Astrocyte of the cerebellum (primary cell): ENCODE data around the gene ADSL.

Experiments
- DNase-seq: peaks from one replicate; pipeline ENCODE4 v3.0.0-alpha.2; 2011; ENCODE audit warnings: low read depth
- H3K4me3 ChIP-seq: 2 replicates; pipeline ENCODE4 v1.5.1; 2011; ENCODE audit warnings: mild to moderate bottlenecking, low read depth, low read length, moderate library complexity
- in situ Hi-C: cut with HindIII; loops from 2 replicates; pipeline ENCODE4 v1.10.0; 2017; ENCODE audit warnings: low sequenced_read_pairs
- TF ChIP-seq, protein P1 (sequence below): IDR thresholded peaks from 2 replicates; pipeline ENCODE4 v1.5.1; 2012; ENCODE audit warnings: low read length, low read depth, moderate library complexity, mild to moderate bottlenecking; ENCODE audit errors: missing control alignments

ADSL gene

DNA sequence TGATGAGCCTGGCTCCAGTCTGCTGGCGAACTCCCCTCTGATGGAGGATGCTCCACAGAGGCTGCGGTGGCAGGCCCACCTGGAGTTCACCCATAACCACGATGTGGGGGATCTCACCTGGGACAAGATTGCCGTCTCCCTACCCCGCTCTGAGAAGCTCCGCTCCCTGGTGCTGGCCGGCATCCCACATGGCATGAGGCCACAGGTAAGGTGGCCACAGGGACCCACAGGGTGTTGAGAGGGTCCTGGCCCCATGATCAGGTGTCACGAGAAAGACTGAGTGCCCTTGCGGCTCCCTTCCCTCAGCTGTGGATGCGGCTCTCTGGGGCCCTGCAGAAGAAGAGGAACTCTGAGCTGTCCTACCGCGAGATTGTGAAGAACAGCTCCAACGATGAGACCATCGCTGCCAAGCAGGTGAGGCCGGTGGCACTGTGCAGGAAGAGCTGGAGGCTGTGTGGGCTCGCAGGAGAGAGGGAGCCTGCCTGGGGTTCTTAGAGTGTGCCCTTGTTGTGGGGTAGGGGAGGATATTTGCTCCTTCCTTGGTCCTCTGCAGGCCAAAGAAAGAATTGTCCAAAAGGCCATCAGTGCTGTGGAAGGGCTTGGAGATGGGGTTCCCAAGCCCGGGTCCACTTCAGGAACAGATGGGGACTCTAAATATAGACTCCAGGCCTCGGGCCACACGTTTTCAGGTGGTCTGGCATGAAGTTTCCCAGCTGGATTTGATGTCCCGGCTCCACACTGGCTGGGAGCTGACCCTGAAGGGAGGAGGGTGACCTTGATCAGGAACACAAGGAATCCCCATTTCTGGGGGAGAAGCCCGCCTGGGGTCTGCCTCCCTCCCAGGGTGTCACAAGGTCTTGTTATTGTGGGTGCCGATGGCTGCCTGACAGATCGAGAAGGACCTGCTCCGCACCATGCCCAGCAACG lies 58.2 kb downstream of the ADSL start:
- in situ Hi-C loops: no loop called here
- DNase-seq: no peak
- TF ChIP-seq, protein P1, sequence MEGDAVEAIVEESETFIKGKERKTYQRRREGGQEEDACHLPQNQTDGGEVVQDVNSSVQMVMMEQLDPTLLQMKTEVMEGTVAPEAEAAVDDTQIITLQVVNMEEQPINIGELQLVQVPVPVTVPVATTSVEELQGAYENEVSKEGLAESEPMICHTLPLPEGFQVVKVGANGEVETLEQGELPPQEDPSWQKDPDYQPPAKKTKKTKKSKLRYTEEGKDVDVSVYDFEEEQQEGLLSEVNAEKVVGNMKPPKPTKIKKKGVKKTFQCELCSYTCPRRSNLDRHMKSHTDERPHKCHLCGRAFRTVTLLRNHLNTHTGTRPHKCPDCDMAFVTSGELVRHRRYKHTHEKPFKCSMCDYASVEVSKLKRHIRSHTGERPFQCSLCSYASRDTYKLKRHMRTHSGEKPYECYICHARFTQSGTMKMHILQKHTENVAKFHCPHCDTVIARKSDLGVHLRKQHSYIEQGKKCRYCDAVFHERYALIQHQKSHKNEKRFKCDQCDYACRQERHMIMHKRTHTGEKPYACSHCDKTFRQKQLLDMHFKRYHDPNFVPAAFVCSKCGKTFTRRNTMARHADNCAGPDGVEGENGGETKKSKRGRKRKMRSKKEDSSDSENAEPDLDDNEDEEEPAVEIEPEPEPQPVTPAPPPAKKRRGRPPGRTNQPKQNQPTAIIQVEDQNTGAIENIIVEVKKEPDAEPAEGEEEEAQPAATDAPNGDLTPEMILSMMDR: no peak
- H3K4me3 ChIP-seq: no peak overlapping the region

DNA sequence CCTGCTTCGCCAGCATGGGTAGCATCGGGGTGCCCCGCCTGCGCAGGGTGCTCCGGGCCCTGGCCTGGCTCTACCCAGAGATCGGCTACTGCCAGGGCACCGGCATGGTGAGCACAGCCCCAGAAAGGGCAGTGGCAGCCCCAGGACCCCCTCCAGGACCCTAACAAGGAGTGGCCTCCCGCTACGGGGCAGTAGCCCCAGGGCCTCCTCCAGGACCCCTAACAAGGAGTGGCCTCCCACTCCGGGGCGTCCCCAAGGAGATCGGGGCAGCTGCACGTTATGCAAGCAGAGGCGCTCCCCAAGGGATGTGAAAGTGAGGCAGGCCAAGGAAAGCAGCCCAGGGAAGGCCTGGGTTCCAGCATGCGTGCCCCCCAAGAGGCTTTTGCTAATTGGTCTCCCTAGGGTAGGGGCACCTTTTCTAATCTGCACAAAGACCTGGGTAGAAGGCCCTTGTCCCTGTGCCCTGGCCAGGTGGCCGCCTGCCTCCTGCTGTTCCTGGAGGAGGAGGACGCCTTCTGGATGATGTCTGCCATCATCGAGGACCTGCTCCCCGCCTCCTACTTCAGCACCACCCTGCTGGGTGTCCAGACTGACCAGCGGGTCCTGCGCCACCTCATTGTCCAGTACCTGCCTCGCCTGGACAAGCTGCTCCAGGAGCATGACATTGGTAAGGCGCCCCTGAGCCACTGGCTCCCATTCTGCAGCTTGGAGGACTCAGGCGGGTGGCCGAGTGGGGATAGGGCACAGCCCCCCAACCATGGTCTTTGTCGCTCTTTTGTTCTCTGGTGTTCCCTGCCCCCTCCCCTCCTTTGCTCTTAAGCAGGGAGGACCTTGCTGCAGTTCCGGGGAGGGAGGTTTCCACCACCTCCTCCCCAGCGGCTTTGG lies 59.1 kb downstream of the ADSL start:
- no peak overlapping the region for H3K4me3 ChIP-seq
- in situ Hi-C loops: no loop called here
- TF ChIP-seq, protein P1: no peak
- DNase-seq: no peak

DNA sequence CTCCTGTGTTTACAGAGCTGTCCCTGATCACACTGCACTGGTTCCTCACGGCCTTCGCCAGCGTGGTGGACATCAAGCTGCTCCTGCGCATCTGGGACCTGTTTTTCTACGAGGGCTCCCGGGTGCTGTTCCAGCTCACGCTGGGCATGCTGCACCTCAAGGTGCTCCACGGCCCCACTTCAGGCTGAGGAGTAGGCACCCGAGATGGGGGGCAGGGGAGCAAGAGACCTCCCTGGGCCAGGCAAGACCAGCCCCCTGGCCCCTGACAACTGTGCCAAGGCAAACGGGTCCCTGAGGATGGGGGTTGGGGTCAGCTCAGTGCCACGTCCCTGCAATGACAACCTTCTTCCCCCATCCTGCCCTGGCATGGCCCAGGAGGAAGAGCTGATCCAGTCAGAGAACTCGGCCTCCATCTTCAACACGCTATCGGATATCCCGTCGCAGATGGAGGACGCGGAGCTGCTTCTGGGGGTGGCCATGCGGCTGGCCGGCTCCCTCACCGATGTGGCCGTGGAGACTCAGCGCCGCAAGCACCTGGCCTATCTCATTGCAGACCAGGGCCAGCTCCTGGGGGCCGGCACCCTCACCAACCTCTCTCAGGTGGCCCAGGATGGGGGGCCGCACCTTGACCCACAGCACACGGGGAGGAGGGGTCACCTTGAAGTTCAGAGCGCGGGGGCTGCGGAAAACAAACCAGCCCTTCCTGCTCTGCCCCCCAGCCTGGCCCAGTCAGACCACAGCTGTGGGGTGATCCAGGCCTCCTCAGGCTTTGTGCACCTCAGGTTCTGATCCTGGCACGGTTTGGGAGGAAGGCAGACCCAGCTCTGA lies 60.0 kb downstream of the ADSL start:
- no peak for DNase-seq
- in situ Hi-C loops: no loop called here
- no peak overlapping the region for H3K4me3 ChIP-seq
- TF ChIP-seq, protein P1: no peak

DNA sequence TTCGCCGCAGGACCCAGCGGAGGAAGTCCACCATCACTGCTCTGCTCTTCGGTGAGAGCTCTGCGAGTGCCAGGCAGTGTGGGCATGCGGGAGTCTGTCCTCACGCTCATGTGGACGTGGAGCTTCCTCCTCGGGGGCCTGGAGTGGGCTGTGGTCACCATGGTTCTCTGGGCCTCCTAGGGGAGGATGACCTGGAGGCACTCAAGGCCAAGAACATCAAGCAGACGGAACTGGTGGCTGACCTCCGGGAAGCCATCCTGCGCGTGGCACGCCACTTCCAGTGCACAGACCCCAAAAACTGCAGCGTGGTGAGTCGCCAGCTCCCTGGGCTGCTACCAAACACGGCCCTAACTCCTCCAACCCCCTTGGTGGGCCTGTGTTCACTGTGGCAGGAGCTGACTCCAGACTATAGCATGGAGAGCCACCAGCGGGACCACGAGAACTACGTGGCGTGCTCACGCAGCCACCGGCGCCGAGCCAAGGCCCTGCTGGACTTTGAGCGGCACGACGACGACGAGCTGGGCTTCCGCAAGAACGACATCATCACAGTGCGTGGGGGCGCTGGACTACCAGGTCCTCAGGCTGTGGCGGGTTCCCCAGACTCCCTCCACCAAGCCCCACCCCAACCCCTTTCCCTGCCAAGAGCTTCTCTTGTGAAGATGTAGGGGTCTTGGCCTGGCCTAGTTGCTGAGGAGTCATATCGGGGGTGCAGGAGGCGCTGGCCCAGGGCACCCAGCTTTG lies 60.9 kb downstream of the ADSL start:
- DNase-seq: no peak
- TF ChIP-seq, protein P1: no peak
- H3K4me3 ChIP-seq: no peak overlapping the region
- in situ Hi-C loops: no loop called here

DNA sequence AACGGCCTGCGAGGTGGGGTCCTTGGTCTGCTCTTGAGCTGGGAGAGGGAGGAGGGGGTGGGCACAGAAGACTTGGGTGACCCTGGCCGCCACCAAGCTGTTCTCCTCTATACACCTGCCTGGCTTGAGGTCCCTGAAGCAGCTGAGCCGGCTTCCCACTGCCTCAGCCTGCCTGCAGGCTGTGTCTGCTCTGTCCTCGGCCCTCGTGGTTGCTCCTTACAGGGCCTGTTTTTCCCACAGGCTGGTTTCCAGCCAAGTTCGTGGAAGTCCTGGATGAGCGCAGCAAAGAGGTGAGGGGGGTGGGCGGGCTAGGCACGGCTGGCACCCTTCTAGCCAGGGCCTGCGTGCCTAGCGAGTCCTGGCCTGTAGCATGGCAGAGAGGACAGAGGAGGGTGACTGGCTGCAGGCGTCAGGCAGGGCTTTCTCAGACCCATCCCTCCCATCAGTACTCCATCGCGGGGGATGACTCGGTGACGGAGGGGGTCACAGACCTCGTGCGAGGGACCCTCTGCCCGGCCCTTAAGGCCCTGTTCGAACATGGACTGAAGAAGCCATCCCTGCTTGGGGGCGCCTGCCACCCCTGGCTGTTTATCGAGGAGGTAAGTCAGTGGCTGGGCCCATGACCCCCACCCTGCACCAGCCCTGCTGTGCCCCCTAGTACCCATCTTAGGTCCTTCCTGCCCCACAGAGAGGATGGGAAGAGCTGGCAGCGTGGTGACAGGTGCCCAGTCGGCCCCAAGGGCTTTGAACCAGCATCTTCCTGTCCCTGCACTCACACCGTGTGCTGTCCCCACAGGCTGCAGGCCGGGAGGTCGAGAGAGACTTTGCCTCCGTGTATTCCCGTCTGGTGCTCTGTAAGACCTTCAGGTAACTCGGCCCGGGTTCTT lies 61.8 kb downstream of the ADSL start:
- in situ Hi-C loops: no loop called here

More for the DNA sequence above, 61.8 kb downstream of the ADSL start:
- DNase-seq: no peak
- no peak overlapping the region for H3K4me3 ChIP-seq
- TF ChIP-seq, protein P1: no peak
